RPMI7951 (cell line): Measurements from ENCODE around the gene UGT2B7. TPM values are rescaled to one million over a fixed set of nuclear protein-coding genes. Genes with fewer than 3 reads are reported as not detected.
"Not testable (repeated sequence)": the region's sequence is repeated elsewhere in the genome, so short reads cannot be mapped to it uniquely, and the experiment has no call there.

ENCODE experiments used
- DNase-seq: peaks from one replicate; pipeline ENCODE4 v3.0.0-alpha.2; 2012; ENCODE audit warnings: low read depth
- total RNA-seq: library from RNA; depleted of rRNA; stranded (reverse); fragments of >200 nt; shearing (Covaris generic); gene quantifications from 2 replicates; pipeline ENCODE4 v1.2.3, GENCODE V29; 2014; rRNA removed

UGT2B7 gene
- 0.10 TPM in 1 of 2 replicates, not detected in the other for total RNA-seq

GRCh38 chr4:69096111-69096656, at the start of gene UGT2B7:
Gene UGT2B7 (plus strand): TSS chr4:69096474. CDS start chr4:69096521, 47 bp downstream.
- no peak for DNase-seq

GRCh38 chr4:69049860-69050259, 46.4 kb upstream of the UGT2B7 start:
- no peak for DNase-seq

GRCh38 chr4:69050853-69051575, 45.3 kb upstream of the UGT2B7 start:
- not testable (repeated sequence) for DNase-seq

- DNase-seq, result no peak
Measured at GRCh38 chr4:69051576-69051943, 44.7 kb upstream of the UGT2B7 start.

GRCh38 chr4:69053309-69053885, 42.9 kb upstream of the UGT2B7 start:
- not testable (repeated sequence) for DNase-seq

GRCh38 chr4:69054033-69054432, 42.2 kb upstream of the UGT2B7 start:
- not testable (repeated sequence) for DNase-seq

GRCh38 chr4:69054578-69055200, 41.6 kb upstream of the UGT2B7 start:
- DNase-seq, result peak; percentile 33

- no peak for DNase-seq
Measured at GRCh38 chr4:69056150-69056549, 40.1 kb upstream of the UGT2B7 start.

GRCh38 chr4:69056921-69057550, 39.2 kb upstream of the UGT2B7 start:
- DNase-seq, result no peak

- DNase-seq, result peak; percentile 45
Measured at GRCh38 chr4:69057620-69058409, 38.5 kb upstream of the UGT2B7 start.

GRCh38 chr4:69058410-69059059, 37.7 kb upstream of the UGT2B7 start:
- no peak for DNase-seq

- no peak for DNase-seq
Measured at GRCh38 chr4:69060651-69061308, 35.5 kb upstream of the UGT2B7 start.

GRCh38 chr4:69064391-69064790, 31.9 kb upstream of the UGT2B7 start:
- DNase-seq, result no peak

GRCh38 chr4:69066945-69067344, 29.3 kb upstream of the UGT2B7 start:
- DNase-seq, result no peak

- no peak for DNase-seq
Measured at GRCh38 chr4:69069085-69069484, 27.2 kb upstream of the UGT2B7 start.

GRCh38 chr4:69070590-69070989, 25.7 kb upstream of the UGT2B7 start:
- no peak for DNase-seq

GRCh38 chr4:69071286-69071685, 25.0 kb upstream of the UGT2B7 start:
- DNase-seq, result no peak

GRCh38 chr4:69073375-69073774, 22.9 kb upstream of the UGT2B7 start:
- no peak for DNase-seq

GRCh38 chr4:69075061-69075792, 21.0 kb upstream of the UGT2B7 start:
- DNase-seq, result no peak

- DNase-seq, result no peak
Measured at GRCh38 chr4:69078852-69079251, 17.4 kb upstream of the UGT2B7 start.
